BE2C (cell line): Measurements from ENCODE around the gene RFX4.

Experiments
- DNase-seq: peaks from one replicate; pipeline ENCODE4 v3.0.0-alpha.2; 2020
- H3K27me3 ChIP-seq: fragments of 250-450 bp; sonication (Bioruptor Pico); 2 replicates; pipeline ENCODE4 v1.5.1; 2020; ENCODE audit warnings: mild to moderate bottlenecking
- H3K36me3 ChIP-seq: fragments of 250-450 bp; sonication (Bioruptor Pico); 2 replicates; pipeline ENCODE4 v1.5.1; 2020; ENCODE audit warnings: mild to moderate bottlenecking
- H3K4me1 ChIP-seq: fragments of 250-450 bp; sonication (Bioruptor Pico); 2 replicates; pipeline ENCODE4 v1.5.1; 2020
- H3K4me3 ChIP-seq: 2 replicates; pipeline ENCODE4 v1.5.1; 2011; ENCODE audit warnings: low read depth, low read length
- H3K9me3 ChIP-seq: fragments of 250-450 bp; sonication (Bioruptor Pico); 2 replicates; pipeline ENCODE4 v1.5.1; 2020
- CTCF ChIP-seq: IDR thresholded peaks from 2 replicates; pipeline ENCODE4 v1.5.1; 2012; ENCODE audit warnings: mild to moderate bottlenecking, low read depth, low read length

RFX4 gene

GRCh38 chr12:106583242-106584103 is 669 bp downstream of the RFX4 start:
- no peak for TF ChIP-seq CTCF
- no peak overlapping the region; the same call in 1 of the 2 replicates for H3K4me3 ChIP-seq
- no peak for DNase-seq

GRCh38 chr12:106584104-106585064 is 1.6 kb downstream of the RFX4 start:
- no peak for TF ChIP-seq CTCF
- Histone ChIP-seq H3K27me3 (peaks cover 97% of the 10 kb centered on the region), H3K4me1 (no peaks in the 10 kb centered on the region), H3K9me3 (no peaks in the 10 kb centered on the region), H3K4me3 (no peak overlapping the region), H3K36me3 (no peaks in the 10 kb centered on the region)
- DNase-seq = no peak

More at GRCh38 chr12:106583242-106584103, 669 bp downstream of the RFX4 start:
- Histone ChIP-seq H3K27me3 (peaks cover 93% of the 10 kb centered on the region), H3K4me1 (no peaks in the 10 kb centered on the region), H3K9me3 (no peaks in the 10 kb centered on the region), H3K36me3 (no peaks in the 10 kb centered on the region)

GRCh38 chr12:106585105-106585520 is 2.3 kb downstream of the RFX4 start:
- Histone ChIP-seq H3K27me3 (peaks cover 97% of the 10 kb centered on the region), H3K4me3 (no peak overlapping the region), H3K4me1 (no peaks in the 10 kb centered on the region), H3K36me3 (no peaks in the 10 kb centered on the region), H3K9me3 (no peaks in the 10 kb centered on the region)
- TF ChIP-seq CTCF = no peak
- no peak for DNase-seq

- no peaks in the 10 kb centered on the region for H3K9me3 ChIP-seq
- H3K36me3 ChIP-seq = no peaks in the 10 kb centered on the region
- peaks cover 97% of the 10 kb centered on the region for H3K27me3 ChIP-seq
- DNase-seq = no peak
- H3K4me3 ChIP-seq = no peak overlapping the region
- TF ChIP-seq CTCF = no peak
- H3K4me1 ChIP-seq = no peaks in the 10 kb centered on the region
Observed at GRCh38 chr12:106585521-106586277, 2.9 kb downstream of the RFX4 start.

GRCh38 chr12:106586278-106586802 is 3.5 kb downstream of the RFX4 start:
- H3K4me3 ChIP-seq = no peak overlapping the region; the same call in 1 of the 2 replicates
- peaks cover 93% of the 10 kb centered on the region for H3K27me3 ChIP-seq
- no peak for DNase-seq
- no peaks in the 10 kb centered on the region for H3K9me3 ChIP-seq
- TF ChIP-seq CTCF = no peak
- H3K4me1 ChIP-seq = no peaks in the 10 kb centered on the region
- no peaks in the 10 kb centered on the region for H3K36me3 ChIP-seq
